Measurements from ENCODE around the gene NISCH. TPM values are rescaled to one million over a fixed set of nuclear protein-coding genes. Genes with fewer than 3 reads are reported as not detected.

The NISCH gene
- total and polyA plus RNA-seq, 2 experiments from 2014 or later: 18.4 to 76.4 TPM

GRCh38 chr3:52522651-52523251 is 67.3 kb downstream of the NISCH start:
- no peaks in the 10 kb centered on the region for H3K4me1 ChIP-seq (ENCODE audit: insufficient read depth)
- peaks cover 14% of the 10 kb centered on the region for H3K27me3 Mint-ChIP-seq (ENCODE audit: insufficient read depth, low read depth, poor library complexity)
- H3K36me3 Mint-ChIP-seq (ENCODE audit: low read depth): peaks cover 34% of the 10 kb centered on the region
- no peak overlapping the region for H3K4me2 ChIP-seq
- no peak overlapping the region for H3K27ac Mint-ChIP-seq
- 0 out of 2 replicates have a peak, but pooled peaks cover 2% of the 10 kb centered on the region for H3F3A ChIP-seq (replicated peaks; ENCODE audit: low read depth)
- peaks cover 10% of the 10 kb centered on the region; the same call in 1 of the 2 replicates for H3K36me3 ChIP-seq (ENCODE audit: insufficient read depth)
- peaks cover 3% of the 10 kb centered on the region; the same call in 2 of the 3 replicates for H3K4me1 Mint-ChIP-seq
- no peaks in the 10 kb centered on the region; the same call in 1 of the 2 replicates for H4K20me1 ChIP-seq (replicated peaks; ENCODE audit: insufficient read depth)
- TF ChIP-seq STAT1 (IDR thresholded peaks at IDR 0.05; ENCODE audit: unreplicated experiment) (no peak), REST (IDR thresholded peaks at IDR 0.05; ENCODE audit: unreplicated experiment) (no peak), ETS1 (IDR thresholded peaks at IDR 0.05) (no peak), EZH2phosphoT487 (IDR thresholded peaks at IDR 0.05; ENCODE audit: unreplicated experiment) (no peak), JUNB (IDR thresholded peaks at IDR 0.05; ENCODE audit: unreplicated experiment) (no peak), CTCF (conservative IDR thresholded peaks at IDR 0.05; ENCODE audit: low read depth in 2 of 2) (no peak), POLR2AphosphoS5 (IDR thresholded peaks at IDR 0.05; ENCODE audit: low read depth) (no peak)
- TF ChIP-seq, protein P1, sequence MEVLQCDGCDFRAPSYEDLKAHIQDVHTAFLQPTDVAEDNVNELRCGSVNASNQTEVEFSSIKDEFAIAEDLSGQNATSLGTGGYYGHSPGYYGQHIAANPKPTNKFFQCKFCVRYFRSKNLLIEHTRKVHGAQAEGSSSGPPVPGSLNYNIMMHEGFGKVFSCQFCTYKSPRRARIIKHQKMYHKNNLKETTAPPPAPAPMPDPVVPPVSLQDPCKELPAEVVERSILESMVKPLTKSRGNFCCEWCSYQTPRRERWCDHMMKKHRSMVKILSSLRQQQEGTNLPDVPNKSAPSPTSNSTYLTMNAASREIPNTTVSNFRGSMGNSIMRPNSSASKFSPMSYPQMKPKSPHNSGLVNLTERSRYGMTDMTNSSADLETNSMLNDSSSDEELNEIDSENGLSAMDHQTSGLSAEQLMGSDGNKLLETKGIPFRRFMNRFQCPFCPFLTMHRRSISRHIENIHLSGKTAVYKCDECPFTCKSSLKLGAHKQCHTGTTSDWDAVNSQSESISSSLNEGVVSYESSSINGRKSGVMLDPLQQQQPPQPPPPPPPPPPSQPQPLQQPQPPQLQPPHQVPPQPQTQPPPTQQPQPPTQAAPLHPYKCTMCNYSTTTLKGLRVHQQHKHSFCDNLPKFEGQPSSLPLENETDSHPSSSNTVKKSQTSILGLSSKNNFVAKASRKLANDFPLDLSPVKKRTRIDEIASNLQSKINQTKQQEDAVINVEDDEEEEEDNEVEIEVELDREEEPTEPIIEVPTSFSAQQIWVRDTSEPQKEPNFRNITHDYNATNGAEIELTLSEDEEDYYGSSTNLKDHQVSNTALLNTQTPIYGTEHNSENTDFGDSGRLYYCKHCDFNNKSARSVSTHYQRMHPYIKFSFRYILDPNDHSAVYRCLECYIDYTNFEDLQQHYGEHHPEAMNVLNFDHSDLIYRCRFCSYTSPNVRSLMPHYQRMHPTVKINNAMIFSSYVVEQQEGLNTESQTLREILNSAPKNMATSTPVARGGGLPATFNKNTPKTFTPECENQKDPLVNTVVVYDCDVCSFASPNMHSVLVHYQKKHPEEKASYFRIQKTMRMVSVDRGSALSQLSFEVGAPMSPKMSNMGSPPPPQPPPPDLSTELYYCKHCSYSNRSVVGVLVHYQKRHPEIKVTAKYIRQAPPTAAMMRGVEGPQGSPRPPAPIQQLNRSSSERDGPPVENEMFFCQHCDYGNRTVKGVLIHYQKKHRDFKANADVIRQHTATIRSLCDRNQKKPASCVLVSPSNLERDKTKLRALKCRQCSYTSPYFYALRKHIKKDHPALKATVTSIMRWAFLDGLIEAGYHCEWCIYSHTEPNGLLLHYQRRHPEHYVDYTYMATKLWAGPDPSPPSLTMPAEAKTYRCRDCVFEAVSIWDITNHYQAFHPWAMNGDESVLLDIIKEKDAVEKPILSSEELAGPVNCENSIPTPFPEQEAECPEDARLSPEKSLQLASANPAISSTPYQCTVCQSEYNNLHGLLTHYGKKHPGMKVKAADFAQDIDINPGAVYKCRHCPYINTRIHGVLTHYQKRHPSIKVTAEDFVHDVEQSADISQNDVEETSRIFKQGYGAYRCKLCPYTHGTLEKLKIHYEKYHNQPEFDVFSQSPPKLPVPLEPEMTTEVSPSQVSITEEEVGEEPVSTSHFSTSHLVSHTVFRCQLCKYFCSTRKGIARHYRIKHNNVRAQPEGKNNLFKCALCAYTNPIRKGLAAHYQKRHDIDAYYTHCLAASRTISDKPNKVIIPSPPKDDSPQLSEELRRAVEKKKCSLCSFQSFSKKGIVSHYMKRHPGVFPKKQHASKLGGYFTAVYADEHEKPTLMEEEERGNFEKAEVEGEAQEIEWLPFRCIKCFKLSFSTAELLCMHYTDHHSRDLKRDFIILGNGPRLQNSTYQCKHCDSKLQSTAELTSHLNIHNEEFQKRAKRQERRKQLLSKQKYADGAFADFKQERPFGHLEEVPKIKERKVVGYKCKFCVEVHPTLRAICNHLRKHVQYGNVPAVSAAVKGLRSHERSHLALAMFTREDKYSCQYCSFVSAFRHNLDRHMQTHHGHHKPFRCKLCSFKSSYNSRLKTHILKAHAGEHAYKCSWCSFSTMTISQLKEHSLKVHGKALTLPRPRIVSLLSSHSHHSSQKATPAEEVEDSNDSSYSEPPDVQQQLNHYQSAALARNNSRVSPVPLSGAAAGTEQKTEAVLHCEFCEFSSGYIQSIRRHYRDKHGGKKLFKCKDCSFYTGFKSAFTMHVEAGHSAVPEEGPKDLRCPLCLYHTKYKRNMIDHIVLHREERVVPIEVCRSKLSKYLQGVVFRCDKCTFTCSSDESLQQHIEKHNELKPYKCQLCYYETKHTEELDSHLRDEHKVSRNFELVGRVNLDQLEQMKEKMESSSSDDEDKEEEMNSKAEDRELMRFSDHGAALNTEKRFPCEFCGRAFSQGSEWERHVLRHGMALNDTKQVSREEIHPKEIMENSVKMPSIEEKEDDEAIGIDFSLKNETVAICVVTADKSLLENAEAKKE (CRISPR knock-in tag; IDR thresholded peaks at IDR 0.05): no peak
- no peaks in the 10 kb centered on the region for H3K79me2 ChIP-seq (replicated peaks; ENCODE audit: insufficient read depth)
- no peak overlapping the region for H3K4me3 ChIP-seq
- no peaks in the 10 kb centered on the region for H3K9me2 ChIP-seq (ENCODE audit: insufficient read depth)
- no peak for ATAC-seq
- no peak for DNase-seq (ENCODE audit: low spot score)
- H2AFZ ChIP-seq: no peak overlapping the region
- H3K4me3 Mint-ChIP-seq: no peak overlapping the region
- H3K27me3 ChIP-seq (ENCODE audit: insufficient read depth): no peaks in the 10 kb centered on the region
- H3K27ac ChIP-seq (ENCODE audit: low read depth): no peak overlapping the region
- no peaks in the 10 kb centered on the region for H3K9me3 Mint-ChIP-seq

All from GM23338 (cell line).